Esophagus squamous epithelium (tissue), 5 donors: ENCODE measurements around the gene LAMTOR5. TPM values are rescaled to one million over a fixed set of nuclear protein-coding genes. Genes with fewer than 3 reads are reported as not detected.
"Not testable (repeated sequence)": the region's sequence is repeated elsewhere in the genome, so short reads cannot be mapped to it uniquely, and the experiment has no call there.

Experiments
- DNase-seq: peaks from one replicate; lab custom pipeline; 2025; lab: John Stamatoyannopoulos, UW
- H3K27ac ChIP-seq, 4 donors: fragments of 200-600 bp; sonication (generic); one replicate each; pipeline ENCODE4 v1.5.1; 2016 to 2019; ENCODE audit warnings: mild to moderate bottlenecking in 1 of 4
- H3K27me3 ChIP-seq, 4 donors: fragments of 200-600 bp; sonication (generic); 1 replicate in 3 of 4; 2 replicates in 1 of 4; pipeline versions ENCODE4 v1.5.1 to v1.6.0; 2017 to 2021; ENCODE audit warnings: antibody characterized with exemption in 1 of 4
- H3K36me3 ChIP-seq, 3 donors: fragments of 200-600 bp; sonication (generic); one replicate each; pipeline ENCODE4 v1.5.1; 2016 to 2019
- H3K4me1 ChIP-seq, 3 donors: fragments of 200-600 bp; sonication (generic); one replicate each; pipeline ENCODE4 v1.5.1; 2017 to 2019
- H3K4me3 ChIP-seq, 4 donors: fragments of 200-600 bp; sonication (generic); 1 replicate in 3 of 4; 2 replicates in 1 of 4; pipeline ENCODE4 v1.5.1; 2016 to 2019; ENCODE audit warnings: mild to moderate bottlenecking in 2 of 4, moderate library complexity in 1 of 4
- H3K9me3 ChIP-seq, 3 donors: fragments of 200-600 bp; sonication (generic); one replicate each; pipeline ENCODE4 v1.5.1; 2016 to 2019
- CTCF ChIP-seq, 6 experiments: fragments of 450-650 bp in 4 of 6; fragments of 200-600 bp in 2 of 6; sonication (generic) in 2 of 6; IDR thresholded peaks; one replicate each; pipeline ENCODE4 v1.5.1; 2016 to 2019; ENCODE audit warnings: antibody characterized with exemption in 6 of 6, mild to moderate bottlenecking in 4 of 6, moderate library complexity in 4 of 6
- POLR2A ChIP-seq, 4 donors: fragments of 450-650 bp; IDR thresholded peaks; one replicate each; pipeline ENCODE4 v1.6.1; 2017; ENCODE audit warnings: antibody characterized with exemption in 4 of 4, mild to moderate bottlenecking in 4 of 4, moderate library complexity in 3 of 4
- WGBS, 2 donors: methylation state at CpG; one replicate each; pipeline ENCODE4 v1.1.5; 2018; 5-methylcytosine and 5-hydroxymethylcytosine counted together
- intact Hi-C: fragments of 100-400 bp; cut with DNase I; formaldehyde crosslinking; loops from one replicate; pipeline ENCODE4 v1.15.0; 2022
- total RNA-seq, 4 donors: library from RNA; depleted of rRNA; stranded (reverse); fragments of >200 nt; gene quantifications; one replicate each; pipeline ENCODE4 v1.1.0, GENCODE V29; 2016
- donor health status: DM: yes; HTN: yes; CAD: no.

Gene LAMTOR5
- total RNA-seq, 4 donors from 2014 or later, result 31.6 to 113 (median 99.1) TPM

DNA sequence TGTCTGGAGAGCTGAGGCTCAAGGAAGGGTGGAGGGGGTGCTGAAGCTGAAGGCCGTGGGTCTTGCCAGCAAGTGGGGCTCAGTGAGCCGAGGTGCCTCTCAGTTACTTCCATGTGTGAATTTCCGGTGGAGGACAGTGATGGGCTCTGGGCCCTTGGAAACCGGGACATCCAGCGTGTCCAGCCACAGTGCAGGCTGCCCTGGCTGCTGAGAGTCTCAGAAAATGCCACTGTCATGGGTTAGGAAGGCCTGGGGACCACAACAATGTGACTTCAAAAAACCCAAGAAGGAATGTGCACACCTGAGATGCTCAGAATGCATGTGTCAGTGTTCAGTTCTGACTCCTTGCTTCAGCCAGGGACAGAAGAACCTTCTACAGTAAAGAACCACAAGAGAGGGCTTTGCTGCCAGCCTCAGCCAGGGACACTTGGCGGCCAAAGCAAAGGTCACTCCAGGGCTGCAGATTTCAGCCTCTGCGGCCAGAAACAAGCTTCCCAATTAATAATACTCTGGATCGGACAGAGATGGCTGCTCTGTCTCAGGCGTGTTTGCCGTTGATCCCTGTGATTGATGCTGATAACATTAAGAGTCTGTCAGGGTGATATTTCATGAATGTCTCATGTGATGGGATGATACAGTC is 12.6 kb upstream of the LAMTOR5 start:
- TF ChIP-seq POLR2A (IDR thresholded peaks at IDR 0.05), result no peak
- no peak for TF ChIP-seq CTCF (IDR thresholded peaks at IDR 0.05)
- DNase-seq, result no peak
- no peak overlapping the region for H3K4me3 ChIP-seq
- H3K9me3 ChIP-seq, result no peaks in the 10 kb centered on the region
- WGBS, 2 donors, result 87 to 89% methylated on average over 5 to 10 of the region's 10 CpGs
- intact Hi-C loops, result no loop called here
- peaks cover 0 to 2% (median 0%) of the 10 kb centered on the region in 3 donors for H3K4me1 ChIP-seq
- no peaks in the 10 kb centered on the region for H3K36me3 ChIP-seq
- no peak overlapping the region for H3K27ac ChIP-seq
- H3K27me3 ChIP-seq, result no peaks in the 10 kb centered on the region

GRCh38 chr1:110418729-110419128 is 11.2 kb upstream of the LAMTOR5 start:
- intact Hi-C loops, result no loop called here
- Histone ChIP-seq H3K27ac (no peak overlapping the region), H3K36me3 (no peaks in the 10 kb centered on the region), H3K9me3 (no peaks in the 10 kb centered on the region), H3K4me1 (no peaks in the 10 kb centered on the region), H3K27me3 (no peaks in the 10 kb centered on the region), H3K4me3 (no peak overlapping the region)
- 86 to 88% methylated on average over 1 of the region's 1 CpG for WGBS, 2 donors
- DNase-seq, result no peak
- no peak for TF ChIP-seq CTCF (IDR thresholded peaks at IDR 0.05)
- no peak for TF ChIP-seq POLR2A (IDR thresholded peaks at IDR 0.05)

DNA sequence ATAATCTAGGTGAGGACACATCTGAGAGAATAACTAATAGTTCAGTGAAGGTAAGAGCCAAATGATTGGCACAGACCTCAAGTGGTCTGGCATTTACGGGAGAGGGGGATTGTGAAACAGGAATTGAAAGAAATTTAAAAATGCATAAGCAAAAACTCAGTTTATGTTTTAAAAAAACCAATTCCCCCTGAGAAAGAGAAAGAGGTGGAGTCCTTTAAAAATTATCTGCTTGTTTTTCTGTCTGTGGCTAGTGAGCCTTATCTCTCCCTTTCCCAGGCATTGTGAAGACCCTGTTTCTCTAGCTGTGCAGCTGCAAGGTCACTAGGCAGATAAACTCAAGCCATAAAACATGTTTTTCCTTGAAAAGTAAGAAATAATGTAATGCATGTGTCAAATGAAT is 5.6 kb upstream of the LAMTOR5 start:
- H3K4me3 ChIP-seq, DNase-seq, H3K27me3 ChIP-seq, H3K4me1 ChIP-seq, H3K27ac ChIP-seq, H3K9me3 ChIP-seq, H3K36me3 ChIP-seq: not testable (repeated sequence)
- intact Hi-C loops, result loop anchor here (2.0 to 5.0 kb wide), 2 partner anchors 44 to 84 kb away; no protein-coding TSS in a partner anchor
- 82 to 83% methylated on average over 1 of the region's 1 CpG for WGBS, 2 donors

DNA sequence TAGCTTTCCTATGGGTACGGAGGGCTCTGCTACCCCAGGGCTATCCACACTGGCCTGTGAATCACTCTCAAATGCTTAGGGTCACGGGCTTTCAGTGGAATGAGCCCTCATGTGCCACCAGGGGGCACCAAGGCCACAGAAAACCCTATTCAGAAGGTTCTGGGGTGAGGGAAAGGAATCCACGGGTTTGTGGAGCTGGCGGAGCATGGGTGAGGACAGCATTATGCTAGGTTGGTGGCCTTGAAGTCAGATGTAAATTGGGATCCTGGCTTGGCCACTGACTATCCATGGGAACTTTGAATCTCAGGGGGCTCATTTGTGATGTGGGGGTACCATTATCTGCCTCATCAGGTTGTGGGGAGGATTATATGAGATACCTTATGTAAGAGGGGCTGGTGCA is 5.1 kb upstream of the LAMTOR5 start:
- TF ChIP-seq POLR2A (IDR thresholded peaks at IDR 0.05), result no peak
- peak in 5 of 6 experiments; percentile 70 to 85 (median 78) for TF ChIP-seq CTCF (IDR thresholded peaks at IDR 0.05)
- Histone ChIP-seq H3K27me3 (no peaks in the 10 kb centered on the region), H3K36me3 (no peaks in the 10 kb centered on the region), H3K4me1 (peaks cover 0 to 11% (median 5%) of the 10 kb centered on the region in 3 donors), H3K4me3 (no peak overlapping the region), H3K27ac (no peak overlapping the region), H3K9me3 (no peaks in the 10 kb centered on the region)
- intact Hi-C loops, result loop anchor here (2.0 to 5.0 kb wide), 2 partner anchors 45 to 84 kb away; no protein-coding TSS in a partner anchor
- 17 to 23% methylated on average over 4 of the region's 4 CpGs for WGBS, 2 donors
- no peak for DNase-seq

DNA sequence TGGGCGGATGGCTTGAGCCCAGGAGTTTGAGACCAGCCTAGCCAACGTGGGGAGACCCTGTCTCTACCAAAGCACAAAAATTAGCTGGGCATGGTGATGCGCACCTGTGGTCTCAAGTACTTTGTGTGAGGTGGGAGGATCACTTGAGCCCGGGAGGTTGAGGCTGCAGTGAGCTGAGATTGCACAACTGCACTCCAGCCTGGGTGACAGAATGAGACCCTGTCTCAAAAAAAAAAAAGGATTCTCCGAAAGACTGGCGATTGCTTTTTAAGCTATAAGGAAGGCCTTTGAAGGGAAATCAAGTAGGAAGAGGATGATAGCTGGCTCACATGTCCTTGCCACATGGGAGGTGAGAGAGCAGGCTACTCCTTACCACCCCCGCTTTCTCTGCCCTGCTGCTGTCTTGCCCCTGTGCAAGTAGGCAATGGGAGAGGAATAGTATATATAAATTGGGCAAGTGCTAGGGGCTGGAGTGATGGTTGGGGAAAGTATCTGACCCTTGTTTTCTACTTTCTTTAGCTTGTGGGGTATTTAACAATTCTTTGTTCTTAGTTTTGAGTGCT is 3.8 kb upstream of the LAMTOR5 start:
- Histone ChIP-seq H3K27me3 (no peaks in the 10 kb centered on the region), H3K4me3 (no peak overlapping the region), H3K27ac (no peak overlapping the region), H3K4me1 (peaks cover 4 to 18% (median 9%) of the 10 kb centered on the region in 3 donors), H3K9me3 (no peaks in the 10 kb centered on the region), H3K36me3 (no peaks in the 10 kb centered on the region)
- whole genome bisulfite sequencing, 2 donors, result 86 to 88% methylated on average over 3 to 7 of the region's 7 CpGs
- DNase-seq, result no peak
- no peak for TF ChIP-seq CTCF (IDR thresholded peaks at IDR 0.05)
- TF ChIP-seq POLR2A (IDR thresholded peaks at IDR 0.05), result no peak
- intact Hi-C loops, result loop anchor here (5.0 kb wide), 1 partner anchor 46 kb away; no protein-coding TSS in a partner anchor
